Globus pallidus (tissue), 1 donor: ENCODE results near the gene CRKL.
"Not testable (repeated sequence)": the region's sequence is repeated elsewhere in the genome, so short reads cannot be mapped to it uniquely, and the experiment has no call there.

Source experiments
- DNase-seq: peaks from one replicate; pipeline ENCODE4 v3.0.0-alpha.2; 2015; ENCODE audit warnings: low spot score

Gene CRKL

GRCh38 chr22:20967697-20968211, 50.5 kb downstream of the CRKL start:
- DNase-seq, result peak; percentile 22

- DNase-seq, result no peak
Observed at GRCh38 chr22:20968281-20968977, 51.2 kb downstream of the CRKL start.

GRCh38 chr22:20970939-20971657, 53.9 kb downstream of the CRKL start:
- DNase-seq, result no peak

- not testable (repeated sequence) for DNase-seq
Observed at GRCh38 chr22:20972014-20972694, 54.9 kb downstream of the CRKL start.

GRCh38 chr22:20972933-20973577, 55.8 kb downstream of the CRKL start:
- DNase-seq, result no peak

- DNase-seq, result no peak
Observed at GRCh38 chr22:20973634-20974286, 56.6 kb downstream of the CRKL start.

GRCh38 chr22:20974336-20974955, 57.2 kb downstream of the CRKL start:
- no peak for DNase-seq

GRCh38 chr22:20975541-20976290, 58.5 kb downstream of the CRKL start:
- no peak for DNase-seq

GRCh38 chr22:20976291-20976877, 59.2 kb downstream of the CRKL start:
- no peak for DNase-seq

GRCh38 chr22:20977019-20977418, 59.8 kb downstream of the CRKL start:
- DNase-seq, result no peak

GRCh38 chr22:20977516-20978170, 60.4 kb downstream of the CRKL start:
- DNase-seq, result no peak

- no peak for DNase-seq
Observed at GRCh38 chr22:20978419-20978818, 61.2 kb downstream of the CRKL start.

- DNase-seq, result peak; percentile 29
Observed at GRCh38 chr22:20979243-20979809, 62.1 kb downstream of the CRKL start.

- DNase-seq, result no peak
Observed at GRCh38 chr22:20979940-20980453, 62.8 kb downstream of the CRKL start.

- DNase-seq, result no peak
Observed at GRCh38 chr22:20980523-20980922, 63.3 kb downstream of the CRKL start.

- DNase-seq, result no peak
Observed at GRCh38 chr22:20980938-20981722, 63.9 kb downstream of the CRKL start.

- DNase-seq, result peak; percentile 86
Observed at GRCh38 chr22:20981787-20982562, 64.8 kb downstream of the CRKL start, which contains the start of gene LZTR1. LZTR1 (plus strand) TSS chr22:20982297; CDS start chr22:20982372, 75 bp downstream.
